Lung microvascular endothelial cell (primary cell): ENCODE data around the gene SETD2. TPM values are rescaled to one million over a fixed set of nuclear protein-coding genes. Genes with fewer than 3 reads are reported as not detected.
"Not testable (repeated sequence)": the region's sequence is repeated elsewhere in the genome, so short reads cannot be mapped to it uniquely, and the experiment has no call there.

Experiments
- DNase-seq, 2 donors: peaks; one replicate each; pipeline versions ENCODE4 v3.0.0 to v3.0.0-alpha.2; 2010; ENCODE audit warnings: low read depth in 2 of 2
- total RNA-seq: library from RNA; depleted of rRNA; stranded (reverse); fragments of >200 nt; gene quantifications from 2 replicates; pipeline ENCODE4 v1.2.1, GENCODE V29; 2014

SETD2 gene, protein sequence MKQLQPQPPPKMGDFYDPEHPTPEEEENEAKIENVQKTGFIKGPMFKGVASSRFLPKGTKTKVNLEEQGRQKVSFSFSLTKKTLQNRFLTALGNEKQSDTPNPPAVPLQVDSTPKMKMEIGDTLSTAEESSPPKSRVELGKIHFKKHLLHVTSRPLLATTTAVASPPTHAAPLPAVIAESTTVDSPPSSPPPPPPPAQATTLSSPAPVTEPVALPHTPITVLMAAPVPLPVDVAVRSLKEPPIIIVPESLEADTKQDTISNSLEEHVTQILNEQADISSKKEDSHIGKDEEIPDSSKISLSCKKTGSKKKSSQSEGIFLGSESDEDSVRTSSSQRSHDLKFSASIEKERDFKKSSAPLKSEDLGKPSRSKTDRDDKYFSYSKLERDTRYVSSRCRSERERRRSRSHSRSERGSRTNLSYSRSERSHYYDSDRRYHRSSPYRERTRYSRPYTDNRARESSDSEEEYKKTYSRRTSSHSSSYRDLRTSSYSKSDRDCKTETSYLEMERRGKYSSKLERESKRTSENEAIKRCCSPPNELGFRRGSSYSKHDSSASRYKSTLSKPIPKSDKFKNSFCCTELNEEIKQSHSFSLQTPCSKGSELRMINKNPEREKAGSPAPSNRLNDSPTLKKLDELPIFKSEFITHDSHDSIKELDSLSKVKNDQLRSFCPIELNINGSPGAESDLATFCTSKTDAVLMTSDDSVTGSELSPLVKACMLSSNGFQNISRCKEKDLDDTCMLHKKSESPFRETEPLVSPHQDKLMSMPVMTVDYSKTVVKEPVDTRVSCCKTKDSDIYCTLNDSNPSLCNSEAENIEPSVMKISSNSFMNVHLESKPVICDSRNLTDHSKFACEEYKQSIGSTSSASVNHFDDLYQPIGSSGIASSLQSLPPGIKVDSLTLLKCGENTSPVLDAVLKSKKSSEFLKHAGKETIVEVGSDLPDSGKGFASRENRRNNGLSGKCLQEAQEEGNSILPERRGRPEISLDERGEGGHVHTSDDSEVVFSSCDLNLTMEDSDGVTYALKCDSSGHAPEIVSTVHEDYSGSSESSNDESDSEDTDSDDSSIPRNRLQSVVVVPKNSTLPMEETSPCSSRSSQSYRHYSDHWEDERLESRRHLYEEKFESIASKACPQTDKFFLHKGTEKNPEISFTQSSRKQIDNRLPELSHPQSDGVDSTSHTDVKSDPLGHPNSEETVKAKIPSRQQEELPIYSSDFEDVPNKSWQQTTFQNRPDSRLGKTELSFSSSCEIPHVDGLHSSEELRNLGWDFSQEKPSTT (N-terminal part only)
- 16.1 and 24.4 TPM in 2 replicates for total RNA-seq

DNA sequence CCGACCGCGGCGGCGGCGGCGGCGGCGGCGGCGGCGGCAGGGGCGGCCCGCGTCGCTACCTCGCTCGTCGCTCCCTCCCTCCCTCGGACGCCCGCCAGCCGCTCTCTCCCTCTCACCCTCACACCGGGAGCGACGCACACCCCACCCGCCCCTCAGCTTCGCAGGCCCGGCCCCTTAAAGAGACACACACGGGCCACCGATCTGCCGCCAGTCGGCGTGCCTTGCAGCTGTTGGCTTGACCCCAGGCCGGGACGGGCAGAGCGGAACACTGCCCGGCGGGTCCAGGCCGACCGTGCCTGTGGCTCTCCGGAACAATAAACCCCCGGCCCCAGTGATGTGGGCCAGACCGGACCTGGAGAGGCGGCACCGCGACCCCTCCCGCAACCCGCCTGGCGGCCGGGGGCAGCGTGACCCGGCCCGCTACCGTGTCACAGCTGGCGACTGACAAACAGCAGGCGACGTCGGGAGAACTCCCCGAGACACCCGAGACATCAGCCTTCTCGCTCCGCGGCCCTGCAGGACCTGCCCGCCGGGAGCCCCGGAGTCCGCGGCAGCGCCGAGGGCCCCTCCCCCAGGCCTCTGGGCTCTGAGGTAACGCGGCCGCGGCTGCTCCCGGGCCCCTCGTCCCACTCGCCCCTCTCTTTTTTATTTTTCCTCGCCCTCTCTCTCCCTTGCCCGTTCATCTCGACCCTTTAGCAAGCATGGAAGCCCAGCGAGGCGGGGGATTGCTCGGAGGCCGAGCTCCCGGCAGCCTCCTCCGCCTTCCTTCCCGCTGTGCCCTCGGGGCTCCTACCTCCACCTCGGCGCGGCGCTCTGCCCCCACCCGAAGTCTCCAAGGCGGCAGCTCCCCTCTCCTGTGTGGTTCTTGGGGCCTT lies at the start of gene SETD2:
Gene SETD2 (minus strand): TSS at position 107 of the 875 bp plus-strand sequence. CDS start 189 bp downstream, outside the sequence.
- DNase-seq, result peak; percentile 91 to 95

DNA sequence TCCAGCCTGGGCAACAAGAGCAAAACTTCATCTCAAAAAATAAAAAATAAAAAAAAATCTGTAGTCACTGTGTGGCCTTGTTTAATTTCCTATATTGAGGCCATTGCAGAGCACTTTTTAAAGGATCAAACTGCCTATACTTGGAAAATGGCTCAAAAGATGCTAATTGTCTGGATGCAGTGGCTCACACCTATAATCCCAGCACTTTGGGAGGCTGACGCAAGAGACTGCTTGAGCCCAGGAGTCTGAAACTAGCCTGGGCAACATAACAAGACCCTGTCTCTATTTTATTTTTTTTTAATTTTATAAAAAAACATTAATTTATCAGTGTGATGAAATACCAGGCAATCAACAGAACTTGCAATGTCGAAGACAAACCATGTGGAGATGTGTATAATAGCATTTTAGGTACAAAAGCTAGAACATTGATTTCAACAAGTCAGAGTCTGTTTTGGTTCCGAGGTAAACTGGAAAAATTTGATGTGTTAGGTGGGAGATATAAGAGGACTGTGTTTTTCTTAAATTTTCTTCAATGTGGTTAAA lies 47.0 kb upstream of the SETD2 start:
- no peak for DNase-seq

DNA sequence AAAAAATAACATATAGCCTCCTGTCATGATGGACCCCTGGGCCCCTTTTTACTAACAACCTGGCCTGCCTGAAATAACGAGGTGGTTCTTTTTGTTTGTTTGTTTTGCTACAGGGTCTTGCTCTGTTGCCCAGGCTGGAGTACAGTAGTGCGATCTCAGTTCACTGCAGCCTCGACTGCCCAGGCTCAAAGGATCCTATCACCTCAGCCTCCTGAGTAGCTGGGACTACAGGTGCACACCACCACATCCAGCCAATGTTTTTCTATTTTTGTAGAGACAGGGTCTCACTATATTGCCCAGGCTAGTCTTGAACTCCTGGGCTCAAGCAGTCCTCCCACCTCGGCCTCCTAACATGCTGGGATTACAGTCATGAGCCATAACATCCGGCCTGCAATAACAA lies 42.1 kb upstream of the SETD2 start:
- not testable (repeated sequence) for DNase-seq

DNA sequence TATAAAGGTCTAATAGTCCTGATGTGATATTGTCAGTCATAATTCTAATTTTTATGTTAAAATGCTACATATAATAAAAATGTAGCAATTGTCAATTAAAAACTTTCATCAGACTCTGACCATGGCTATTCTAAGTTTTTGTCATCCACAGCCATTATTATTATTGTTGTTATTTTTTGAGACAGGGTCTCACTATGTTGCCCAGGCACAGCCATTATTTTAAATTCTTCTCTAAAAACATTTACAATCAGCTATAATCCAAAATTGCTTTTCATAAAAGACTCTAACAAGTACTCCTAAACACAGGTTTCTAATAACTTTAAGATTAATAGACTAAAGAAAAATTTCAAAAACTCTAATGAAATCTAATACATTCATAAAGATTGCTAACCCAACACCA lies 41.0 kb upstream of the SETD2 start:
- DNase-seq, result no peak

DNA sequence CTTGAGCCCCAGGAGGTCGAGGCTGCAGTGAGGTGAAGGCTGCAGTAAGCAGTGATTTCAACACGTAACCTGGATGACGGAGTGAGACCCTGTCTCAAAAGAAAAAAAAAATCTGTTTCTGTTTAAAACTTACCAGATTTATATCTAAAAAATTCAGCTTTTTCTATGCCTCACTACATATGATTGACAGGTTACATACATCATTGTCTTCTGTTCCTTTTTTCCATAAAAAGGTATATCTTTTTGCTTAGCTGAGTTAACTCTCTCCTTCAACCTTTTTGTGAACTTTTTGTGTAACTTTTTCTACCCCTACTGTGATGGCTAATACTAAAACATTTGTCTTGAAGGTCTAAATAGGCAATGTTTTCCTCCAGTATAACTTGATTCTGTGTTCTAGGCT lies 38.6 kb upstream of the SETD2 start:
- no peak for DNase-seq

DNA sequence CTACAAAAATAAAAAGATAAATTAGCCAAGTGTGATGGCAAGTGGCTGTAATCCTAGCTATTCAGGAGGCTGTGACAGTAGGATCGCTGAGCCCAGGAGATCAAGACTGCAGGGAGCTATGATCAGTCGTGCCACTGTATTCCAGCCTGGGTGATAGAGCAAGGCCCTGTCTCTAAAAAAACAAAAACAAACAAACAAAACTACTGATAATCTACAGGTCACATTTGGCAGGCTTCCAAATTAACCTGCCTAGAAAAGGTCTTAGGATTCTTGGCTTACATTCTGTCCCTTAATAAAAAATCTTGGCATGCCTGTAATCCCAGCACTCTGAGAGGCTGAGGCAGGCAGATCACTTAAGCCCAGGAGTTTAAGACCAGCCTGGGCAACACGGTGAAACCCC lies 33.4 kb upstream of the SETD2 start:
- DNase-seq, result no peak

DNA sequence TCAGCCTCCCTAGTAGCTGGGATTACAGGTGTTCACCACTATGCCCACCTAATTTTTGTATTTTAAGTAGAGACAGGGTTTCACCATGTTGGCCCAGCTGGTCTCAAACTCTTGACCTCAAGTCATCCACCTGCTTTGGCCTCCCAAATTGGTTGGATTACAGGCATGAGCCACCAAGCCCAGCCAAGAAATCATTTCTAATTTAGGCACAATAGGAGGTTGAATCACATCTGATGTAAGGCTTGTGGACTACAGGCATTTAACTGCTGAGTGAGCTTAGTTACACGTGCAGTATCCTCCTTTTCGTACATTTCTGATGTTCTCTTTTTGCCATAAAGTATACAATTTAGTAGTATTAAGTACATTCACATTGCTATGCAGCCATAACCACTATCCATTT lies 31.1 kb upstream of the SETD2 start:
- DNase-seq, result no peak

DNA sequence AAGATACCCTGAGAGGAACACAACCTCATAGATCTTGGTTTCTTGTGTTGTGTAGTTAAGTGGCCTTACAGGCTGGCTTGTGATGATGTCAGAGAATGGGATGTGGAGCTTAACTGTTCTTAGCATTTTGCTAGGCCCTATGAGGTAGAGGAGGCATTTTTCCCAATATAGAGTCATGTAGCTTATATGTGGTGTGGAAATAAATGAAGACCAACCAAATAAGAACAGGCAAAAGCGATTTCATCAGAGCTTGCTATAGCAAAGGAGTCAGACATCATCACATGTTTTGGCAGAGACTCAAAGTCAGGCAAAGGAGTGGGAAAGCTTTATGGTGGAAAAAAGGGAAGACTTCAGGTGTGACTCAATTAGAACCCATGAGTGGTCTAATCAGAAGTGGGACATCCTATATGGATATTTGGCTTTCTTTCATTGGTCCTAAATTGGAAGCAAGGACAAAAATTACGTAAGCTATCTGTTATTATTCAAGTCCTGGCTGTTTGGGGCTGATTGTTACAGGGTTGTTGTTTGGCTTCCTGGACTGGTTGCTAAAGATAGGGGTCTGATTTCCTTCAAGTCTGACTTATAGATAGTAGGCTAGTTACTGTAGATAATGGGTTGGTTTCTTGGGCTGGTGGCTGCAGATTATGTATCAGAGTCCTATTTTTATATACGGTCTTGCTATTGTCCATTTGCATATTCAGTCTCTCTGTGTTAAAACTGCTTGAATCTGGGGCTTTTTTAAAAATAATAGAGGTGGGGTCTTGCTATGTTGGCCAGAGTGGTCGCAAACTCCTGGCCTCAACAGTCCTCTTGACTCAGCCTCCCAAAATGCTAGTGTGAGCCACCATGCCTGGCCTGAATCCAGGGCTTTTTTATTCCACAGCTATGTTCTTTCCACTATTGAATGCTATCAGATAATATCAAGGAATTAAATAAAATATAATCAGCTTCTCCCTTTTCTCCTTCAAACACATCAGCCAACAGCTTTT lies 30.3 kb upstream of the SETD2 start:
- DNase-seq, result no peak

DNA sequence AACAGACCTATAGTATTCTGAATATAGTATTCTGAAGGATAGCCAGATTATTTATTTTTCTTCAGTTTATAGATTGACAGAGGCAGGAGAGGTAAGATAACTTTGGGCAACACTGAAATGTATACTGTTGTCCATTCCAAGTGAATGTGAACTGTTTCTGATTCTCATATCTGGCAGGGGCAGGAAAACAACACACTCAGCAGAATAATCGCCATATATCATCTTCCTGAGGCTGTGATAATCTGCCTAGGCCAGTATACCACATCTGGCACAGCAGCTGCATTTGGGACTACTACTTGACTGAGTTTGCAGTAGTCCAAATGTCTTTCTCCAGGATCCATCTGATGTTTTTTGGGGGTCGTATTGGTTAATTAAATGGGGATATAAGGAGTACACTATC lies 22.4 kb upstream of the SETD2 start:
- no peak for DNase-seq

DNA sequence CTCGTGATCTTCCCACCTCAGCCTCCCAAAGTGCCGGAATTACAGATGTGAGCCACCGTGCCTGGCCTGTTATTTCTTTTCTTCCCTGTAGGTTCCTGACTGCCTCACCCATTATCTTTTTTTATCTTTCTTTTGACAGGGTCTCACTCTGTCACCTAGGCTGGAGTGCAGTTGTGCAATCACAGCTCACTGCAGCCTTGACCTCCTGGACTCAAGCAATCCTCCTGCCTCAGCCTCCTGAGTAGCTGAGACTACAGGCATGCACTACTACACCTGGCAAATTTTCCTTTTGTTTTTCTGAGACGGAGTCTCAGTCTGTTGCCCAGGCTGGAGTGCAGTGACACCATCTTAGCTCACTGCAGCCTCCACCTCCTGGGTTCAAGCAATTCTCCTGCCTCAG lies 17.8 kb upstream of the SETD2 start:
- DNase-seq, result not testable (repeated sequence)

DNA sequence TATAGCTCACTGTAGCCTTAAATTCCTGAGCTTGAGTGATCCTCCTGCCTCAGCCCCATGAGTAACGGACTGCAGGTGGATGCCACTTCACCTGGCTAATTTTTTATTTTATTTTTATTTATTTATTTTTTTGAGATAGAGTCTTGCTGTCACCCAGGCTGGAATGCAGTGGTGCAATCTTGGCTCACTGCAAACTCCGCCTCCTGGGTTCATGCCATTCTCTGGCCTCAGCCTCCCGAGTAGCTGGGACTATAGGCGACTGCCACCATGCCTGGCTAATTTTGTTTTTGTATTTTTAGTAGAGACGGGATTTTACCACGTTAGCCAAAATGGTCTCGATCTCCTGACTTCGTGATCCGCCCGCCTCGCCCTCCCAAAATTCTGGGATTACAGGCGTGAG lies 16.1 kb upstream of the SETD2 start:
- not testable (repeated sequence) for DNase-seq

DNA sequence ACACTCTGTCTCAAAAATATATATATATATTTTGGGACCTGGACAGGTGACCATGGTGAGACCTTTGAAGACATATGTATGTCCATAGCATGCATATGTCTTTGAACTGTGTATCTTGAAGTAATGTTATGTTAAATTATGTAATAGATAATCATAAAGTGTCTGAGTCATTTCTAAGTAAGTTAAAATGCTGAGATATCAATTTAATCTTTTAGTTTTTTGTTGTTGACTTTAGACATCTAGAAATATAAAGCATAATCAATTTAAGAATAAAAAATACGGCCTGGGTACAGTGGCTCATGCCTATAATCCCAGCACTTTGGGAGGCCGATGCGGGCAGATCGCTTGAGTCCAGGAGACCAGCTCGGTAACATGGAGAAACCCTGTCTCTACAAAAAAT lies 12.7 kb upstream of the SETD2 start:
- no peak for DNase-seq

DNA sequence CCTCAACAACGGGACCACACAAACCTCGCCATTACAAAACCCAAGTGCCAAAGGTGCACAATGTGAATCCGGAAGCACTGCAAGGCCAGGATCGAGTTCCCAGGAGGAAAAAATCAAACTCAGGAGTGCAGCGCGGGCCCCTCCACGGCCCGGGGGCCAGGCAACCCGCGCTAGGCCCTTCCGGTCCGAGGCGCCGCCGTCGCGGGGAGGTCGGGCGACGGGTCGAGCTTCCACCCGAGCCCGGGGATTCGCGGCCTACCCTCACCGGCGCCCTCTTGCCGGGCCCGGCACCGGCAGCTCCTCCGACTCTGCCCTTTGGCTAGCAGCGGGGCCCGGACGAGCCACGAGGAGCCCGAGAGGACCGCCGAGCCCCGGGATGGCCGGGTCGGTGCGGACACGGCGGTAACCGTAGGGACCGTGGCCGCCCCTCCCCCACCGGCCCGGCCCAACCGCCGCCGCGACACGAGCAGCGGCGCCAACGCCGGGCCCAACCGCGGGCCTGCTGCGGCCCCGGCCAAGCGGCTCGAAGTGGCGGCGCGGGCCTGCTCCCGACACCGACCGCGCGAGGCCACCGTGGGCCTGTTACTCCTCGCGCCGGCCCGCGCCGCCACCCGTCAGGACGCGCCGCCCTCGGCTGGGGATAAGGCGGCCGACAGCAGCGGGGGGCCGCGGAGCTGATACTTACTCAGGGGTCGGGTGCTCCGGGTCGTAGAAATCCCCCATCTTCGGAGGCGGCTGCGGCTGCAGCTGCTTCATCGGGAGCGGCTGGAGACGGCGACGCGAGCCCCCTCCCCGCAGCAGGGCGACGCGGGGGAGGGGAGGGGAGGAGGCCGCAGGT lies 525 bp downstream of the SETD2 start:
- DNase-seq, result peak; percentile 52 to 79

DNA sequence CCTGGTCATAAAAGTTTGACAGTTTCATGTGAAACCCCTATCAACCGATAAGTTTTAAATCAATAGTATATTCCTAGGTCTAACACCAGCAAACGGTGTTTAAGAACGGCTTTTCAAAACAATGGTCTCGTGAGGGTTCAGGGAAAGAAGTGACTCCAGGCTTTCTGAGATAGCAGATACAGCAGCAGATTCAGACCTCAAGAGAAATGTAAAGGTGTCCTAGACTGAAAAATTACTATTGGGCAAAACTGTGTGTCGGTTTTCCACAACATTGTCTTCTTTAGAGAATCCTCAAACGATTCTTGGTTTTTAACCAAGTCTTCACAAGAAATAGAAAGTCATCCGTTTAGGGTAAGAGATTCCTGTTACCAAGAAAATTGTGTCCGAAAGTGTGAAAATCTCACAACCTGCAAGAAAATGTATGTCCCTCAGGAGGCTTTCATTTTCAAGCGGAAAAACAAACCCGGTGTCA lies 1.2 kb downstream of the SETD2 start:
- peak; percentile 24 to 28 for DNase-seq

DNA sequence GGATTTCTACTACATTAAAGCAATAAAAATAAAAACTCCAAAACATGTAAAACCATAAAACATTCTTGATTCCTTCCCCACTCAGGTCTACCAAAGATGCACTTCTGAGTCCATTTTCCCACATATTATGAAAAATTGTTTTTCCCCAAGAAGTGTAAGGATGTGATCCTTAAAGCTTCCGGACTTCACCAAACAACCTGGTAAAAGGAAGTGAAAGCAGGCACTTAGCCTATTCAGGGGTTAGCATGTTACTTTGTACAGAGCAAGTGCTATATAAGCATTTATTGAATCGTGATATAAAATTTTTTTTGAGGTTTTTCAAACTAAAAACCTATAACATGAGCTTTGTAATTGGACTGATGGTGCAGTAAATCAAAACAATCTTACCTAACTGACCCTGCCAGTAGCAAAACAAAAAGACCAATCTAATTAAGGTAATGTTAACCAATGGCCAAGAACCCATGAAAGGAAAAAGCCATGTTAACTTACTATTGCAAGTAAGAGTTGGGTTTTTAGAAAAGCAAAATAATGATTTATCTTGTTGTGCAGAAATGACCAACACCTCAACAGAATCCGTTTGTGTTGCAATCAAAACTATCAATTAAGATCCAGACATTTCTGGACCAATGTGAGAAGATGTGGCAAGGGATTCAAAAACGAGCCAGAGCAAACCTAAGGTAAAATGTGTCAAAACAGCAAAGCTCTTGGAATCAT lies 1.8 kb downstream of the SETD2 start:
- peak; percentile 5 to 33 for DNase-seq

DNA sequence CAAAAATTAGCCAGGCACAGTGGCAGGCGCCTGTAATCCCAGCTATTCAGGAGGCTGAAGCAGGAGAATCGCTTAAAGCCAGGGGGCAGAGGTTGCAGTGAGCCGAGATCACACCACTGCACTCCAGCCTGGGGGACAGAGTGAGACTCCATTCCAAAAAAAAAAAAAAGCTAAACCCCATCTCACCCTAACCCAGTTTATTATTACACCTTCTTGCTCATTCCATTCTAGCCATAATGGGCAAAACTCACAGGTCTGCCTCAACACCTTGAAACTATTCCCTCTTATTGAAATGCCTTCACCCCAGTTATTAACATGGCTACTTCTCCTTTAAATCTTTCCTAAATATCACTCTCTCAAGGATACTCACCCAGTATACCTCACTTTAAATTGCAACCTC lies 4.1 kb downstream of the SETD2 start:
- DNase-seq, result no peak

DNA sequence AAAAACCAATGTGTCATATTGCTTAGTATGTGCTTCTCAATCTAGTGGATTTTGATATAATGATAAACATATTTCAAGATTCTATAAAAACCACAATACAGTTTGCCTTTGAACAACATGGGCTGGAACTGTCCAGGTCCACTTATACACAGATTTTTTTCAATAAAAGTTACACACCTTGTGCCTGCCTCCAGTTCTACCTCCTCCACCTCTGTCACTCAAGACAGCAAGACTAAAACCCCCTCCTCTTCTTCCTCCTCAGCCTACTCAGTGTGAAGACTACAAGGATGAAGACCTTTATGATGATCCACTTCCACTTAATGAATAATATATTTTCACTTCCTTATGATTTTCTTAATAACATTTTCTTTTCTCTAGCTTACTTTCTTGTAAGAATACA lies 5.7 kb downstream of the SETD2 start:
- no peak for DNase-seq

DNA sequence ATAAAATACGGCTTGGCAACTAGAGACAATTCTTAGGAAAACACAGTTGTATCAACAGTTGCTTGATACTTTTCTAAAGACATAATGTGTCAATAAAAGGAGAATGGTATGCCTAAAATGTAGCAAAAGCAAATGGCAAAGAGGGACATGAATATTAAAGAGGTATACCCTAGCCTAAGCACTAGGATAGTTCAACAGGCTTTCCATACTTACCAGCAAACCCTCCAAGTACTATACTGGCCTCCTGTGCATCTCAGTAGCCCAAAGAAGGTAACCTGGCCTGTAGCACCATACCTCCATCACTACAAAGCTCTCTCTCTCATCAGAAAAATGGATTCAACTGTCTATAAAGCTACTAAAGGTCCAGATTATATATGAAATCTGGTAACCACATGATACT lies 7.5 kb downstream of the SETD2 start:
- DNase-seq, result no peak
